ENCODE measurements around the gene TEX261.
A peak's percentile ranks its signal among the peaks of the same experiment; 100 is the strongest.

The TEX261 gene

DNA sequence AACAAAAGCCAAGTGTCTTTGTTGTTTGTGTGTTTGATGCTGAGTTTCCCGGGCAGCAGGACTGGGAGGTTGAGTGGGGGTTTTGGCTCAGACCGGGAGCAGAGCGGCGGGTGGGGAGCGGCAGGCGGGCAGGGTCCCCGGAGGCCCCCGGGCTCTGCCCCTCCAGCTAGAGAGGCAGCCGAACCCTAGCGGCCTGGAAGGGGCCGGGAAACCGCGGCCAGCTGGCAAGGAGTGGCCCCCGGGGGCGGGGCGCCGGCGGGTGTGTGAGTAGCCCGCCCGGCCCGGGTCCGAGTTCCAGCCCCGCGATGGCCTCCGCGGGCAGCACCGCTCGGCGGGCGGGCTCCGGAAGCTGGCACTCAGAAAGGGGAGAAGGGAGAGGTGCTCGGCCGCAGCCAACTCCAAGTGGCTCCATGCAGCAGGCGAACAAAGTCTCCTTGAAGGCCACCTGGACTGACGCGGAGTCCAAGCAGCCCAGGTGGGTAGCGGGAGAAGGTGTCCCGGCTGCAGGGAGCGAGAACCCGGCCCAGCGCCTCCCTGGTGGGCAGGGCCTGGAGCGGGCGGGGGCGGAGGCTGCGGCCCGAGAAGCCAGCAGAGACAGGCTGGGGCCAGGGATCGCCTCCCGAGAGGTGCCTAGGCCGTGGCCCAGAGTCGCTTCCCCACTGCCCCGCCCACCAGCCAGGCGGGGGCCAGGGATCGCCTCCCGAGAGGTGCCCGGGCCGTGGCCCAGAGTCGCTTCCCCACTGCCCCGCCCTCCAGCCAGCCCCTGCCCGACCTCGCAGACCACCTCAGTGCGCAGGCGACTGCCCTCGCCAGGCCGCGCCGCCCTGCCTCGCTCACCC is 16.1 kb downstream of the TEX261 start, which contains the start of gene ANKRD53:
ANKRD53 (plus strand) TSS at position 290 of the 839 bp plus-strand sequence; CDS start at position 306, 16 bp downstream.
- Histone ChIP-seq H3K36me3 (no peaks in the 10 kb centered on the region), H3K4me3 (ENCODE audit: low read depth in 1 of 2, low read length in 1 of 2) (peak within 1 kb of the TSS; percentile 68 to 77), H3K27ac (peak within 1 kb of the TSS; percentile 64), H3K27me3 (peaks cover 56% of the 10 kb centered on the region), H3K9me3 (no peaks in the 10 kb centered on the region), H3K4me1 (ENCODE audit: control insufficient read depth in 1 of 2, insufficient read depth in 1 of 2, low read depth in 1 of 2, low read length in 1 of 2) (peaks cover 13 to 21% of the 10 kb centered on the region in 2 experiments)
- TF ChIP-seq, protein P1, sequence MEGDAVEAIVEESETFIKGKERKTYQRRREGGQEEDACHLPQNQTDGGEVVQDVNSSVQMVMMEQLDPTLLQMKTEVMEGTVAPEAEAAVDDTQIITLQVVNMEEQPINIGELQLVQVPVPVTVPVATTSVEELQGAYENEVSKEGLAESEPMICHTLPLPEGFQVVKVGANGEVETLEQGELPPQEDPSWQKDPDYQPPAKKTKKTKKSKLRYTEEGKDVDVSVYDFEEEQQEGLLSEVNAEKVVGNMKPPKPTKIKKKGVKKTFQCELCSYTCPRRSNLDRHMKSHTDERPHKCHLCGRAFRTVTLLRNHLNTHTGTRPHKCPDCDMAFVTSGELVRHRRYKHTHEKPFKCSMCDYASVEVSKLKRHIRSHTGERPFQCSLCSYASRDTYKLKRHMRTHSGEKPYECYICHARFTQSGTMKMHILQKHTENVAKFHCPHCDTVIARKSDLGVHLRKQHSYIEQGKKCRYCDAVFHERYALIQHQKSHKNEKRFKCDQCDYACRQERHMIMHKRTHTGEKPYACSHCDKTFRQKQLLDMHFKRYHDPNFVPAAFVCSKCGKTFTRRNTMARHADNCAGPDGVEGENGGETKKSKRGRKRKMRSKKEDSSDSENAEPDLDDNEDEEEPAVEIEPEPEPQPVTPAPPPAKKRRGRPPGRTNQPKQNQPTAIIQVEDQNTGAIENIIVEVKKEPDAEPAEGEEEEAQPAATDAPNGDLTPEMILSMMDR (IDR thresholded peaks at IDR 0.05), result no peak

DNA sequence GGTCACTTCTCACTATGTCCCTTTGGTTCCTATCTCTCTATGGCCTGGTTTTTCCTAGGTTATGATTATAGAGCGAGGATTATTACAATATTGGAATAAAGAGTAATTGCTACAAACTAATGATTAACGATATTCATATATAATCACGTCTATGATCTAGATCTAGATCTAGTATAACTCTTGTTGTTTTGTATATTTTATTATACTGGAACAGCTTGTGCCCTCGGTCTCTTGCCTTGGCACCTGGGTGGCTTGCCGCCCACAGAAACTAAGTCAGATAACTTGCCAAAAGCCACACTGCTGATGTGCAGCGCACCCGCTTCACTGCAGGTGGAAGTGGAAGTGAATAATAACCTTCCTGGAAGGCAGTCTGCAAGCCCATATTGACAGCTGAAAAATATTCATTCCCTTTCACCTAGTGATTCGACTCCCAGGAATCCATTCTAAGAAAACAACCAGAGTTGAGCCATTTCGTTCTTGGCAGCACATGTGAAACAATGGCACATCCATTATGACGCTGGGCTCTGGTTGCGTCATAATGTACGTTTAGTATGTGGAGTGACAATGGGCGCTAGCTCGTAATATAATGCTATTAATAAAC is 17.0 kb downstream of the TEX261 start:
- peak overlapping the region; percentile 68 to 77 for H3K4me3 ChIP-seq (ENCODE audit: low read depth in 1 of 2, low read length in 1 of 2)
- peaks cover 65% of the 10 kb centered on the region for H3K27me3 ChIP-seq
- H3K4me1 ChIP-seq (ENCODE audit: control insufficient read depth in 1 of 2, insufficient read depth in 1 of 2, low read depth in 1 of 2, low read length in 1 of 2), result peaks cover 13 to 21% of the 10 kb centered on the region in 2 experiments
- no peaks in the 10 kb centered on the region for H3K9me3 ChIP-seq
- peak overlapping the region; percentile 64 for H3K27ac ChIP-seq
- TF ChIP-seq, protein P1 (IDR thresholded peaks at IDR 0.05), result no peak
- H3K36me3 ChIP-seq, result no peaks in the 10 kb centered on the region

GRCh38 chr2:70975237-70975636 is 19.4 kb downstream of the TEX261 start:
- H3K9me3 ChIP-seq, result no peaks in the 10 kb centered on the region
- H3K36me3 ChIP-seq, result no peaks in the 10 kb centered on the region
- H3K27ac ChIP-seq, result no peak overlapping the region
- H3K4me1 ChIP-seq (ENCODE audit: control insufficient read depth in 1 of 2, insufficient read depth in 1 of 2, low read depth in 1 of 2, low read length in 1 of 2), result peaks cover 13 to 21% of the 10 kb centered on the region in 2 experiments
- TF ChIP-seq, protein P1 (IDR thresholded peaks at IDR 0.05), result no peak
- no peak overlapping the region for H3K4me3 ChIP-seq (ENCODE audit: low read depth in 1 of 2, low read length in 1 of 2)
- H3K27me3 ChIP-seq, result peaks cover 89% of the 10 kb centered on the region

DNA sequence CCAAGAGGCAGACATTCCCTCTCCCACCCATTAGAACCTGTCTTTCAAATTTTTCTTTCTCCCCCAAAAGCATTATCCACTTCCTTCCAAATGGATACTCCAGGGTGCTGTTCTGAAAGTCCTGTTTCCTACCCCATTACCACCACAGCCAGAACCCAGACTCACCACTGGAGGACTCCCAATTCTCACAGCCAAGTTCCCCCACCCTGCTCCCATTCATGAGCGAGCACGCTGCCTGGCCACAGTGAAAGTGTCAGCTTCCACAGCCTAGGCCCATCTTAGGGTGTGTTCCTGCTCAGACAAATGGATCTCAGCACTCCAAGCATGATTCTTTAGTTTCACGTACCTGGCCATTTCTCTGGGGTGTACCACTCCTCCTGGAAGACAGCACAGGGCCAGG is 20.1 kb downstream of the TEX261 start:
- H3K36me3 ChIP-seq, result no peaks in the 10 kb centered on the region
- TF ChIP-seq, protein P1 (IDR thresholded peaks at IDR 0.05), result no peak
- H3K27ac ChIP-seq, result no peak overlapping the region
- no peak overlapping the region for H3K4me3 ChIP-seq (ENCODE audit: low read depth in 1 of 2, low read length in 1 of 2)
- H3K27me3 ChIP-seq, result peaks cover 92% of the 10 kb centered on the region
- H3K9me3 ChIP-seq, result no peaks in the 10 kb centered on the region
- H3K4me1 ChIP-seq (ENCODE audit: control insufficient read depth in 1 of 2, insufficient read depth in 1 of 2, low read depth in 1 of 2, low read length in 1 of 2), result peaks cover 13 to 21% of the 10 kb centered on the region in 2 experiments

- Histone ChIP-seq H3K27ac (no peak overlapping the region), H3K36me3 (no peaks in the 10 kb centered on the region), H3K4me3 (ENCODE audit: low read depth in 1 of 2, low read length in 1 of 2) (no peak overlapping the region), H3K9me3 (no peaks in the 10 kb centered on the region), H3K27me3 (peaks cover 100% of the 10 kb centered on the region), H3K4me1 (ENCODE audit: control insufficient read depth in 1 of 2, insufficient read depth in 1 of 2, low read depth in 1 of 2, low read length in 1 of 2) (peaks cover 7% of the 10 kb centered on the region in 2 experiments)
- TF ChIP-seq, protein P1 (IDR thresholded peaks at IDR 0.05), result no peak
Observed at GRCh38 chr2:70967189-70967588, 27.5 kb downstream of the TEX261 start.
